ENCODE measurements around the gene MAML1. TPM values are rescaled to one million over a fixed set of nuclear protein-coding genes. Genes with fewer than 3 reads are reported as not detected.

Gene MAML1
- polyA plus RNA-seq, 1 donor from 2014 or later, result 6.8 TPM

- Histone ChIP-seq H3K9ac (ENCODE audit: low read length) (peak overlapping the region; percentile 94), H2AFZ (ENCODE audit: low read depth, low read length) (peak overlapping the region; percentile 47), H3K4me3 (ENCODE audit: low read length) (peak overlapping the region; percentile 95), H3F3A (ENCODE audit: insufficient read depth, low read length, poor library complexity, severe bottlenecking) (no peaks in the 10 kb centered on the region), H3K79me2 (replicated peaks; ENCODE audit: insufficient read depth, low read length) (peaks cover 38% of the 10 kb centered on the region), H3K36me3 (ENCODE audit: insufficient read depth, low read length) (no peaks in the 10 kb centered on the region), H3K27ac (ENCODE audit: low read length) (peak overlapping the region; percentile 91), H3K27me3 (ENCODE audit: insufficient read depth, low read depth, low read length) (no peaks in the 10 kb centered on the region), H3K4me2 (ENCODE audit: low read length) (peak overlapping the region; percentile 82), H4K20me1 (ENCODE audit: insufficient read depth) (peaks cover 4% of the 10 kb centered on the region), H3K9me3 (ENCODE audit: low read length) (no peaks in the 10 kb centered on the region), H3K9me2 (ENCODE audit: insufficient read depth, low read length) (no peaks in the 10 kb centered on the region)
- TF ChIP-seq SMC3 (conservative IDR thresholded peaks at IDR 0.05; ENCODE audit: poor library complexity) (peak; percentile 61), EZH2 (IDR thresholded peaks at IDR 0.05; ENCODE audit: borderline replicate concordance, insufficient read depth, low read length, poor library complexity, severe bottlenecking) (no peak), CTCF (IDR thresholded peaks at IDR 0.05; ENCODE audit: poor library complexity, severe bottlenecking) (peak; percentile 27), RAD21 (conservative IDR thresholded peaks at IDR 0.05) (peak; percentile 60), REST (IDR thresholded peaks at IDR 0.05; ENCODE audit: borderline replicate concordance) (peak; percentile 81), POLR2AphosphoS5 (IDR thresholded peaks at IDR 0.05) (peak; percentile 69), EP300 (conservative IDR thresholded peaks at IDR 0.05; ENCODE audit: poor library complexity, severe bottlenecking) (peak; percentile 68), TAF1 (IDR thresholded peaks at IDR 0.05; ENCODE audit: low read depth) (peak; percentile 59), MXI1 (conservative IDR thresholded peaks at IDR 0.05; ENCODE audit: poor library complexity, severe bottlenecking) (peak; percentile 83)
These were observed 34.4 kb upstream of the MAML1 start for GRCh38 chr5:179697993-179698934.

- Histone ChIP-seq H3K27ac (ENCODE audit: low read length) (peak within 1 kb of the TSS; percentile 91), H3K27me3 (ENCODE audit: insufficient read depth, low read depth, low read length) (no peaks in the 10 kb centered on the region), H3K79me2 (replicated peaks; ENCODE audit: insufficient read depth, low read length) (peaks cover 47% of the 10 kb centered on the region), H3K4me2 (ENCODE audit: low read length) (peak within 1 kb of the TSS; percentile 82), H3K9ac (ENCODE audit: low read length) (peak within 1 kb of the TSS; percentile 94), H3K9me2 (ENCODE audit: insufficient read depth, low read length) (no peaks in the 10 kb centered on the region), H3K36me3 (ENCODE audit: insufficient read depth, low read length) (no peaks in the 10 kb centered on the region), H3K9me3 (ENCODE audit: low read length) (no peaks in the 10 kb centered on the region), H3F3A (ENCODE audit: insufficient read depth, low read length, poor library complexity, severe bottlenecking) (no peaks in the 10 kb centered on the region), H2AFZ (ENCODE audit: low read depth, low read length) (peak within 1 kb of the TSS; percentile 47), H4K20me1 (ENCODE audit: insufficient read depth) (peaks cover 4% of the 10 kb centered on the region), H3K4me3 (ENCODE audit: low read length) (peak within 1 kb of the TSS; percentile 95)
- TF ChIP-seq POLR2AphosphoS5 (IDR thresholded peaks at IDR 0.05), result peak; percentile 77
- TF ChIP-seq CTCF (IDR thresholded peaks at IDR 0.05; ENCODE audit: poor library complexity, severe bottlenecking), result no peak
- TF ChIP-seq MXI1 (conservative IDR thresholded peaks at IDR 0.05; ENCODE audit: poor library complexity, severe bottlenecking), result peak; percentile 68
- no peak for TF ChIP-seq RAD21 (conservative IDR thresholded peaks at IDR 0.05)
- no peak for TF ChIP-seq EZH2 (IDR thresholded peaks at IDR 0.05; ENCODE audit: borderline replicate concordance, insufficient read depth, low read length, poor library complexity, severe bottlenecking)
- TF ChIP-seq SMC3 (conservative IDR thresholded peaks at IDR 0.05; ENCODE audit: poor library complexity), result no peak
- peak; percentile 51 for TF ChIP-seq REST (IDR thresholded peaks at IDR 0.05; ENCODE audit: borderline replicate concordance)
- TF ChIP-seq EP300 (conservative IDR thresholded peaks at IDR 0.05; ENCODE audit: poor library complexity, severe bottlenecking), result no peak
- TF ChIP-seq TAF1 (IDR thresholded peaks at IDR 0.05; ENCODE audit: low read depth), result peak; percentile 0
These were observed 33.5 kb upstream of the MAML1 start, which contains the start of gene CANX for GRCh38 chr5:179698935-179699615. CANX (plus strand) TSS chr5:179698967; CDS start chr5:179705682, 6,715 bp downstream.

All from neural cell (in vitro differentiated cells).